ENCODE measurements around the gene MYMX. TPM values are rescaled to one million over a fixed set of nuclear protein-coding genes. Genes with fewer than 3 reads are reported as not detected.

The MYMX gene
- total and polyA plus RNA-seq, 2 of the 13 experiments (the other 11 are each of a cell fraction or from before 2014, with no cell fraction given), result not detected

GRCh38 chr6:44219053-44219814 is 2.5 kb downstream of the MYMX start (continued):
- no peak for TF ChIP-seq HIC2 (CRISPR knock-in tag; IDR thresholded peaks at IDR 0.05; ENCODE audit: low read depth)
- TF ChIP-seq ERF (CRISPR knock-in tag; IDR thresholded peaks at IDR 0.05), result peak; percentile 74; the same call in 1 of the 2 replicates
- TF ChIP-seq THAP7 (CRISPR knock-in tag; IDR thresholded peaks at IDR 0.05), result peak; percentile 66; the same call in 1 of the 2 replicates
- no peak for TF ChIP-seq SAFB2 (CRISPR knock-in tag; IDR thresholded peaks at IDR 0.05; ENCODE audit: borderline replicate concordance, low read depth)
- no peak for TF ChIP-seq PLRG1 (conservative IDR thresholded peaks at IDR 0.05)
- 0 out of 2 replicates have a peak, but pooled peaks have one; percentile 53 for TF ChIP-seq REL (CRISPR knock-in tag; conservative IDR thresholded peaks at IDR 0.05)
- no peak for TF ChIP-seq FOXP1 (IDR thresholded peaks at IDR 0.05)
- no peak; the same call in 1 of the 2 replicates for TF ChIP-seq FOXP1 (CRISPR knock-in tag; IDR thresholded peaks at IDR 0.05)
- no peak for TF ChIP-seq NCOA1 (CRISPR knock-in tag; IDR thresholded peaks at IDR 0.05)
- no peak for TF ChIP-seq MBNL3 (CRISPR knock-in tag; conservative IDR thresholded peaks at IDR 0.05)
- TF ChIP-seq RAD21 (CRISPR knock-in tag; IDR thresholded peaks at IDR 0.05), result peak; percentile 56
- peak; percentile 87 for TF ChIP-seq KDM2A (CRISPR knock-in tag; IDR thresholded peaks at IDR 0.05; ENCODE audit: borderline replicate concordance, low read depth)
- TF ChIP-seq KLF11 (CRISPR knock-in tag; IDR thresholded peaks at IDR 0.05), result peak; percentile 39; the same call in 1 of the 2 replicates
- TF ChIP-seq ZNF253 (CRISPR knock-in tag; IDR thresholded peaks at IDR 0.05; ENCODE audit: borderline replicate concordance), result peak; percentile 69; the same call in 1 of the 2 replicates
- TF ChIP-seq ZFP91 (CRISPR knock-in tag; IDR thresholded peaks at IDR 0.05; ENCODE audit: borderline replicate concordance), result peak; percentile 64; the same call in 1 of the 2 replicates
- 0 out of 2 replicates have a peak, but pooled peaks have one; percentile 64 for TF ChIP-seq STAT5B (CRISPR knock-in tag; IDR thresholded peaks at IDR 0.05)
- peak; percentile 81 for TF ChIP-seq ZFY (CRISPR knock-in tag; IDR thresholded peaks at IDR 0.05)
- no peak for TF ChIP-seq ZBTB46 (CRISPR knock-in tag; IDR thresholded peaks at IDR 0.05; ENCODE audit: borderline replicate concordance)
- TF ChIP-seq TFDP1 (CRISPR knock-in tag; IDR thresholded peaks at IDR 0.05; ENCODE audit: borderline replicate concordance), result peak; percentile 78; the same call in 1 of the 2 replicates
- no peak for TF ChIP-seq ZMAT5 (CRISPR knock-in tag; IDR thresholded peaks at IDR 0.05; ENCODE audit: borderline replicate concordance, low read depth)
- peak; percentile 44 for TF ChIP-seq XRCC5 (optimal IDR thresholded peaks at IDR 0.05; ENCODE audit: low read length)
- no peak for TF ChIP-seq LCORL (IDR thresholded peaks at IDR 0.05)
- peak; percentile 72; the same call in 1 of the 2 replicates for TF ChIP-seq LCORL (CRISPR knock-in tag; IDR thresholded peaks at IDR 0.05)
